Stimulated activated CD4-positive, alpha-beta T cell treated with anti-CD3 and anti-CD28 coated beads, Interleukin-1b, Interleukin-23, amount 100 ng/mL, for 24 hours (primary cell): ENCODE data around the gene ECM2.

Experiments used
- DNase-seq, 4 experiments: peaks; one replicate each; pipeline ENCODE4 v3.0.0-alpha.2; 2020; ENCODE audit warnings: low read depth in 4 of 4, low spot score in 1 of 4

ECM2 gene

GRCh38 chr9:92501671-92502393, 34.0 kb downstream of the ECM2 start:
- no peak for DNase-seq

DNA sequence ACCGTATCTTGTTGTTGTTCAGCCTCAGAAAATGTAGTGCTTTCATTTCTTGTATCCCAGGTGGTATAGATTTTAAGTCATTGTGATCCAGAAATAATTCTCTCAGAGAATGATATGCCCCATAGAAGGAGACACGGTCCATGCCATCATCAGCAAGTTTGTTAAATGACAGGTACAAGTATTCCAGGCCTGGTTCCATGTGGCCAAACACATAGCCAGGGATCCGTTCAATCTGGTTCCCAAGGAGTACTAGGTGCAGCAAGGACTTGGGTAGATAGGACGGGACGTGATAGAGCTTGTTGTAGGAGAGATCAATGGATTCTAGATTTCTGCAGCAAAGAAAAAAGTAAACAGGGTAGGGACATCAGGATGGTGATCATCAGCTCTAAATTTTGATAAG, 35.1 kb downstream of the ECM2 start:
- DNase-seq: no peak

GRCh38 chr9:92499701-92500100, 36.1 kb downstream of the ECM2 start:
- no peak for DNase-seq

- DNase-seq: no peak
These were observed 39.2 kb downstream of the ECM2 start for GRCh38 chr9:92496396-92497176.

- DNase-seq: no peak
These were observed 40.9 kb downstream of the ECM2 start for GRCh38 chr9:92494856-92495255.

DNA sequence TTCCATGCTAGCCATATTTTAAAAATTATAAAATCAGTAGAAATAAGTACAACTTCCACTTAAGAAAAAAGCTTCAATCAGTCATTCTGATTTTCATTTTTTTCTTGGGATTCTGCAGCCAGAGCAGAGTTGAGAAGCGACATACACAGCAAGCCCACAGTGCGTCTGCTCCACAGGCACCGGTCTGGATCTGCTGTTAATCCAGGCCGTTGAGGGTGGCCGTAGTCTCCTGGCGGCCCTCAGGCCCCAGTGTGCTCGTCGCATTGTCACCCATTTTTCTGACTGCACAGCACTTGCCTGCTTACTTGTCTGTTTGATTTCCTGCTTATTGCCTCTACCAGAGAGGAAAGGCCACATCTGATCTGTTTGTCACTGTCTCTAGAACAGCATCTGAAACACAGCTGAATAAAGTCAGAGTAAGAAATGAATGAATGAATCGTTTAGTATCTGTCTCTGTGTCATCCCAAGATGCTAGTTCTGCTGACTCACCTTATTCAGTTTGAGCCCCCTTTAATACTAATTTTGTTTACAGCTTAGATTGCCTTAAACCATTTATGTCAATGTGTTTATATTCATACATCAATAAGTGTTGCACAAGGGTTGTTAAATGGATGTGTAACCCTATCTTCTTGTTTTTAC, 41.9 kb downstream of the ECM2 start:
- DNase-seq: no peak

- DNase-seq: no peak
These were observed 42.9 kb downstream of the ECM2 start for GRCh38 chr9:92492781-92493401.

GRCh38 chr9:92488681-92489550, 46.9 kb downstream of the ECM2 start:
- no peak for DNase-seq

GRCh38 chr9:92486371-92486770, 49.4 kb downstream of the ECM2 start:
- DNase-seq: no peak

- DNase-seq: no peak
These were observed 51.2 kb downstream of the ECM2 start for GRCh38 chr9:92484563-92484962.

GRCh38 chr9:92483627-92484545, 51.9 kb downstream of the ECM2 start:
- no peak for DNase-seq

- DNase-seq: no peak
These were observed 53.0 kb downstream of the ECM2 start for GRCh38 chr9:92482805-92483204.

DNA sequence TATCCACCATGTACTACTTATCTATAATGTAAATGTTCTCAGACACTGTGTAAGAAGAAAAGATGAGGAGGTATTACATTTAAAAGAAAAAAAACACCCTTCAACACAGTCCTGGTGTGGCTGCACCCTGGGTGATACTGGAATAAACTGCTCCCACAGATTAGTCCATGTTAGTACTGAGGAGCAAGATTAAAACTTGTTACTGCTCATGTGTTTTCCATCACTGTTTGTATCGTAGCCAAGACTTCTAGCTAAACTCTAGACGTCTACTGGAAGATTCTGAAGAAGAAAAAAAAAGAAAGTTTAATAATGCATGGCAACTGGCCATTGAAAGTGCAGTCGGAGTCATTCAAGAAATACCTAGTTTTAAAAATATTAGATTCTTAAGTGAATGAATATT, 53.5 kb downstream of the ECM2 start, which contains the start of gene ASPN:
Gene ASPN (minus strand): TSS at position 178 of the 400 bp plus-strand sequence.
- DNase-seq: no peak

DNA sequence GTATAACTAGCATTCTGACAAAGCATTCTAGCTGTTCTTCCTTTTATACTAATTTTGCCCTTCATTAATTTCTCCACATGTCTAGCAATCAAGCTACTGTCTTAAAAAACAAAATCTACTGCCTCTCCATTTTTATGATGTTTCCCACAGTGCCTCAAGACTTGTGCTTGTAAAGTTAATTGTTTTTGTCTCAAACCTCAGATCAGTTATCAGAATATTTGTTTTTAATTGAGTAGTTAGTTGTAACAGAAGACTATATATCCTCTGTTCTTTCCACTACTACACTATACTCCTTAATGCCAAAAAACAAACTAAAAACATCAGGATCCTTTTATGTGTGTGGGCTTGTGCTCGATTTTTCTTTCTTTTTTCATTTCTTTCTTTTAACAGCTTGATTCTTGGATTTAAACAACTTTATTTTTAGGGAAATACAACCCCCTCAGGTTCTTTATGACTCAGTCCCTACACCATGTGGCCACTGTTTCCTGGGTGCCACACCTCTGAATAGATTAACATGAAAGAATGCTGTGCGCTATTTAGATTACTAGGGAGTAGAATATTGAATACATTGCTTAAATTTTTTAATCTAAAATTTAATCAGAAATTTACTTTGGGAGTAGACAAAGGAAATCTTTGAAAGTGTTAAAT, 54.7 kb downstream of the ECM2 start:
- DNase-seq: no peak

DNA sequence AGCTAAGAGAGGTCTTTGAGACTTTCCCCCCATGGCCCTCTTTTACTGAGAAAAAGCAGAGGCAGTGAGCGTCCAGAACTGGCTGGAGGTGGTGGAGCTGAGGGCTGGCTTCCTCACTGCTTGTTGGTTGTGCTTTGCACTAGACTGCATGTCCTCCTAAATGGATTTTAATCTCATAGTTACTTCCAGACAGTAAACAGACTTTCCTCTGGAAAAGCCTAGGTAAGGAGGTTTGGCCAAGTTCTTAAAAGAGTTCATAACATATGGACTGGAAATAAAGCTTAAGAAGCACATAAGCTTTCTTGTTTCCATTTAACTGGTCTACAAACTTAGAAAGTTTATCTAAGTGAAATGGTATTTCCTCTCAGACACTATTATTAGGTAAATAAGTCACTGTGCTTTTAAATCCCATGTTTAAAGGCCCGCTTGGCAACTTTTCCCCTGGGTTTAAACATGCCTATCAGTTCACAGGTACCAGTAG, 55.5 kb downstream of the ECM2 start:
- DNase-seq: no peak

DNA sequence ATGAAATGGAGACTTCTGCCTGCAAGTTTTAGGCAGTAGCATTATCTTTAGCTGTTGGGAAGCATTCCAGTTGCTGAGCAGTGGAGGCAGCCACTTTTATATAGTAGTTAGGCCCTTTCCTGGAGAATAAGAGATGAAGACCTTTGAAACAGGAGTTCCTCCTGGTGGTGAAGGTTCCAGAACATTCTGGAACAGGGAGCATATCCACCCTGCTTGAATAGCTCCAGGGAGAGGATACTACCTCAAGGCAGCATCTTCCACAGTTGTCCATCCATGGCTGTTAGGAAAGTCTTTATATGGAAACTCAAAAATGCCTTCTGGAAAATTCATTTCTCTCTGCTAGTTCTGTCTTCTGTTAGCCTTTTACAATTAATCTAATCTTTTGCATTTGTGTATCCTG, 56.4 kb downstream of the ECM2 start:
- no peak for DNase-seq

DNA sequence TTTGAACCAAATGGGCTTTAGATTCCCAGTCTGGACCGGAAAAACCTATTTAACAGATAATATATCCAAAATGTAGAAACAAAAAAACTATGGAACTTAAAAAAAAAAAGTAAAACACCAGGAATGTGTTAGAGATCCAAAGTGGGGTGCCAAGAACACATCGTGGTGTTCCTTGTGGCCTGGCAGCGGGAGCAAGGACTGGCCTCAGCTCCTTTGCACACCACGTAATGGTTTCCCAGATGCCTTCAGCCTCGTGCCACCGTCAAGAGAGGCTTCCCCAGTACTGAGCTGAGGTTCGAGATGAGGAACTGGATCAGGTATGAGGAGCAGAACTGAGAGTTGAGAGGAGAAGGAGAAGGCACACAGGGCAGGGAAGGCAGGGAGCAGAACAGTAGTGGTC, 57.0 kb downstream of the ECM2 start:
- no peak for DNase-seq

- no peak for DNase-seq
These were observed 58.8 kb downstream of the ECM2 start for GRCh38 chr9:92476962-92477361.

DNA sequence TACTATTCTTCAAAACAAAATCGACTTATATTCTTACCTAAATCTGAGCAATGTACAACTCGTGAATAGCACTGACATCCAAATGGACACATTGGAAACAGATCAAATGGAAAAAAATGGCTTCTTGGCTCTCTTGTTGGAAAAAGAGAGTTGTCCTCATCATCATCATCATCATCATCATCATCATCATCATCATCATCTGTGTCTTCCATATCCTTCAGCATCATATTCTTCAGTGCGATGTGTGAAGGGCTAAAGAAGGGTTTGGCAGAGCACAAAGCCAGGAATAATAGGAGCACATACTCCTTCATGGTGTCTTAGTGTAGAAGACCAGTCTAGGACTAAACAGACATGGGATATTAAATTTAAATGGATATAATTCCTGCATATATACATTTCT, 61.2 kb downstream of the ECM2 start:
- no peak for DNase-seq
